Mucosa of rectum (tissue), 2 donors: Measurements from ENCODE around the gene BRD2.

Experiments used
- H3K27ac ChIP-seq, 2 donors: one replicate each; pipeline ENCODE4 v1.7.0; 2013; ENCODE audit warnings: inconsistent platforms in 2 of 2, low read depth in 2 of 2, low read length in 2 of 2
- H3K27me3 ChIP-seq, 2 donors: one replicate each; pipeline ENCODE4 v1.7.0; 2013; ENCODE audit warnings: low read length in 2 of 2; ENCODE audit not compliant: control insufficient read depth in 2 of 2, insufficient read depth in 2 of 2
- H3K36me3 ChIP-seq, 2 donors: one replicate each; pipeline ENCODE4 v1.7.0; 2013; ENCODE audit warnings: low read length in 2 of 2; ENCODE audit not compliant: control insufficient read depth in 2 of 2, insufficient read depth in 2 of 2
- H3K4me1 ChIP-seq, 2 donors: one replicate each; pipeline ENCODE4 v1.7.0; 2013; ENCODE audit warnings: low read length in 2 of 2, mild to moderate bottlenecking in 1 of 2; ENCODE audit not compliant: control insufficient read depth in 2 of 2, insufficient read depth in 2 of 2
- H3K4me3 ChIP-seq, 2 donors: one replicate each; pipeline ENCODE4 v1.7.0; 2013; ENCODE audit warnings: low read length in 2 of 2
- H3K9ac ChIP-seq, 2 donors: one replicate each; pipeline ENCODE4 v1.7.0; 2013; ENCODE audit warnings: low read length in 2 of 2, low read depth in 1 of 2, mild to moderate bottlenecking in 1 of 2
- H3K9me3 ChIP-seq, 2 donors: one replicate each; pipeline ENCODE4 v1.7.0; 2013; ENCODE audit warnings: low read length in 2 of 2; ENCODE audit not compliant: control insufficient read depth in 2 of 2
- donor health status: healthy.
- donor health status: Normal muscosa, but diverticular disease.

The BRD2 gene

DNA sequence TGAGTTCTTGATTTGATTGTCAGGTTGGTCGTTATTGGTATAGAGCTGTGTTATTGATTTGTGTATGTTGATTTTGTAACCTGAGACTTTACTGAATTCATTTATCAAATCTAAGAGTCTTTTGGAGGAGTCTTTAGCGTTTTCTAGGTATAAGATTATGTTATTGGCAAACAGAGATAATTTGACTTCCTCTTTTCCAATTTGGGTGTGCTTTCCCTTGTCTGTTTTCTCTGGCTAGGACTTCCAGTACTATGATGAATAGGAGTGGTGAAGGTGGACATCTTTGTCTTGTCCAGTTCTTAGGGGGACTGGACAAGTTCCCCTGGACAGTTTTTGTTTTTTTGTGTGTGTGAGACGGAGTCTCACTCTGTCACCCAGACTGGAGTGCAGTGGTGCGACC, 23.6 kb downstream of the BRD2 start:
- Histone ChIP-seq H3K27me3 (no peaks in the 10 kb centered on the region), H3K36me3 (no peaks in the 10 kb centered on the region), H3K4me3 (no peak overlapping the region), H3K9me3 (no peaks in the 10 kb centered on the region), H3K9ac (no peak overlapping the region), H3K27ac (no peak overlapping the region), H3K4me1 (no peaks in the 10 kb centered on the region)

DNA sequence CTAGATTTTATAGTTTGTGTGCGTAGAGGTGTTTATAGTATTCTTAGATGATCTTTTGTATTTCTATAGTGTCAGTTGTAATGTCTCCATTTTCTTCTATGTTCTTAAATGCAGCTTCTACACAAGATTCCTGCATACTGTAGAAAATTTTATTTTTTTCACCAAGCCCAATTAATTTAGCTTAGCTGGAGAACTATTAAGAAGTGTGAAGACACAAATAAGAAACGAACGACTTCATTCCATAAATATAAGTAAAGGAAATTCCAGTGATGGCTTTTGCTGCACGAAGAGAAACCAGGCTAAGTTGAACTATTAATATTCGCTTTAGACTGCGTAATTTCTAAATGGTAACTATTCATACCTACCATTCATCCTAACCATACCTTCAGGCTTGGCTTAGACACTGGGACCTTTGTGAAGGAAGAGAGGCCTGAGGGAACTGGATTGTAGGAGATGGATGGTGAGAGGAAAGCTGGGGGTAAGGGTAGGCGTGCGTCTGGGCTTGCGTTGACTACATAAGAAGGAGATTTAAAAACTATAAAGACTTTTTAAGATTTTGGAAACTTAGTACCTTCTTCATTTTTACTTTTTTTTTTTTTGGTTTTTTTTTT, 25.1 kb downstream of the BRD2 start:
- H3K4me3 ChIP-seq, result no peak overlapping the region
- H3K9ac ChIP-seq, result no peak overlapping the region
- H3K36me3 ChIP-seq, result no peaks in the 10 kb centered on the region
- no peaks in the 10 kb centered on the region for H3K9me3 ChIP-seq
- no peak overlapping the region for H3K27ac ChIP-seq
- H3K27me3 ChIP-seq, result peaks cover 0 to 1% of the 10 kb centered on the region in 2 donors
- no peaks in the 10 kb centered on the region for H3K4me1 ChIP-seq

DNA sequence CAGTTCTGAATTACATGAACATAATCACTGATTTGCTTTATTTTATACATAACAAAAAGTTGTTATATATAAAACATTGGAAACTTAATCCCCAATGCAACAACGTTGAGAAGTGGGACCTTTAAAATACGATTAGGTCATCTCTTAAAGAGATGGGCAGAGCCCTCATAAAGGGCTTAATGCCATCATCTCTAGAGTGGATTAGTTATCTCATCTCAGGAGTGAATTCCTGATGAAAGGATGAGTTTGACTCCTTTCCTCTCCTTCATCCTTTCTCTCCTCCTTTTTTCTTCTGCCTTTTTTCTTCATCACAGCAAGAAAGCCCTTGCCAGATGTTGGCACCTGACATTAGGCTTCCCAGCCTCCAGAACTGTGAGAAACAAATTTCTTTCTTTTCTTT, 27.1 kb downstream of the BRD2 start:
- Histone ChIP-seq H3K9ac (no peak overlapping the region), H3K4me1 (no peaks in the 10 kb centered on the region), H3K27ac (no peak overlapping the region), H3K4me3 (no peak overlapping the region), H3K27me3 (peaks cover 0 to 8% of the 10 kb centered on the region in 2 donors), H3K9me3 (no peaks in the 10 kb centered on the region), H3K36me3 (no peaks in the 10 kb centered on the region)

DNA sequence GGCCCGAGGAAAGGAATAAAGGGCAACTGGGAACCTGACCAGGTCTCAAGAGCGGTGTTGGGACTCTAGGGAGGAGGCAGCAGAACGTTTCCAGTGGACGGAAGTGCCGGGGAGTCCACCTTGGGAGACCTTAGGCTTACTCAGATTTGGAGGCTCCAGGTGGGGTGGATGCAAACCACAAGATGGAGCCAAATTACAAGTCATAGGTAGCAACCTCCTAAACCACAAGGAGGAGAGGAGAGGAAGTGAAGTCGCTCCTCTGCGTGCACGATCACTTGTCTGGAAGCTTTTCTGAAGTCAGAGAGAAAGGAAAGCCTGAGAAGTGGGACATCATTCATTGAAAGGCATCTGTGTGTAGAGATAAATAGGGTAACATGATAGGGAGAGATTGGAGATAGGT, 31.7 kb downstream of the BRD2 start:
- Histone ChIP-seq H3K4me3 (no peak overlapping the region), H3K9me3 (no peaks in the 10 kb centered on the region), H3K9ac (no peak overlapping the region), H3K27me3 (peaks cover 0 to 17% of the 10 kb centered on the region in 2 donors), H3K36me3 (no peaks in the 10 kb centered on the region), H3K27ac (no peak overlapping the region), H3K4me1 (no peaks in the 10 kb centered on the region)

DNA sequence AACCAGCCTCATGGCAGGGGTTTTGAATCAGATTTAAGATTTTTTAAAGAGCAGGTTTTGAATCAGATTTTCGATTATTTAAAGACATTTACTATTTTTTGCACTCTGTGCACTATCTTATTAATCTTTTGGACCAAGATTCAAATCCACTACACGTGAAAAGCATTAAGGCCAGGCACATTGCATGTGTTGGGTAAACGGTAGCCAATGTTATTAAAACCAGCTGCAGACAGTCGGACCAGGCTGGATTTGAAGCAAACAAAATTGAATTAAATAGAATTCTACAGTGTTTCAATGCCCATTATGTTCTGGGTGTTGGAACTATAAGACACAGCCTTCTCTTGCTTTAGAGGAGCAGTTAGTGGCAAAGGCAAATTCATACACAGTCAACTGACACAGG, 33.3 kb downstream of the BRD2 start:
- Histone ChIP-seq H3K4me1 (no peaks in the 10 kb centered on the region), H3K4me3 (no peak overlapping the region), H3K9ac (no peak overlapping the region), H3K36me3 (no peaks in the 10 kb centered on the region), H3K9me3 (no peaks in the 10 kb centered on the region), H3K27me3 (peaks cover 0 to 17% of the 10 kb centered on the region in 2 donors), H3K27ac (no peak overlapping the region)

DNA sequence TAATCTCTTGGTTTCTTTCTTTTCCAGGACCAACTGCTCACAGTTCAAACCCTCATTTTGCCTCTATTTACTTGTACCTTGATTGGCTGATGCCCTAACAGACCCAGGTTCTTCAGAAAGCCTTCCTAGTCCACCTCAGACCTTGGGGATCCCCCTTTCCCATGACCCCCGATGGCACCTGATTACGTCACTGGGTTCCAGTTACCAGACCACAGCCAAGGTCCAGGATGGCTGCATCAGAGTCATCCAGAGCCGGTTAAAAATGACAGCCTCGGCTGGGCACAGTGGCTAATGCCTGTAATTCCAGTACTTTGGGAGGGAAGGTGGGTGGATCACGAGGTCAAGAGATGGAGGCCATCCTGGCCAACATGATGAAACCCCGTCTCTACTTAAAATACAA, 36.5 kb downstream of the BRD2 start:
- no peaks in the 10 kb centered on the region for H3K36me3 ChIP-seq
- H3K27me3 ChIP-seq, result peaks cover 3 to 25% of the 10 kb centered on the region in 2 donors
- H3K9me3 ChIP-seq, result no peaks in the 10 kb centered on the region
- no peak overlapping the region for H3K27ac ChIP-seq
- H3K4me1 ChIP-seq, result no peaks in the 10 kb centered on the region
- H3K9ac ChIP-seq, result no peak overlapping the region
- H3K4me3 ChIP-seq, result no peak overlapping the region

DNA sequence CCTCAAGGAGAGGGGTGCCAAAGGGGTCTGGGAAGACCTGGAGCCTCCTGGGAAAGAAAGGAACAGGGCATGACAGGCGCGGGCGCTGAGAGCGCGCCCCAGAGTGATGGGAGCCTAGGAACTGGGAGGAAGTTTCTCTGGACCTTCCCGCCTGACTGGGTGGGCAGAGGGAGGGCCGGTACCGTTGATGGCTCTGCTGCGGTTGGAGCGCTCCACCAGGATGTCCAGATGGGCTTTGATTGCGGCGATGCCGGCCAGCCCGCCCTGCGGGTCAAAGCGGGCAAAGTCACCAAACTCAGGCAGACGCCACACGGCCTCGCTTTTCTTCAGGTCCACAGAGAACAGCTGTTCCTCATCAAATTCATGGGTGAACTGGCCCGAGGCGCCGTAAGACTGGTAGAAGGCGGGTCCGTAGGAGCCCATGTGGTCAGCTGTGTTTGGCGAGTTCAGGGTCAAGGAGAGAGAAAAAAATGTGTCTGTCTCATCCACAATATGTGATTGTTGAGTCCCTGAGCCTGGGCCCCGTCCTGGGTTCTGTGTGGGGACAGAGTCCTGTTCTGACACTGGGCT, 39.5 kb downstream of the BRD2 start:
- H3K4me1 ChIP-seq, result no peaks in the 10 kb centered on the region
- no peak overlapping the region for H3K9ac ChIP-seq
- peaks cover 6 to 13% of the 10 kb centered on the region in 2 donors for H3K27me3 ChIP-seq
- no peak overlapping the region for H3K27ac ChIP-seq
- H3K36me3 ChIP-seq, result no peaks in the 10 kb centered on the region
- no peaks in the 10 kb centered on the region for H3K9me3 ChIP-seq
- H3K4me3 ChIP-seq, result no peak overlapping the region

DNA sequence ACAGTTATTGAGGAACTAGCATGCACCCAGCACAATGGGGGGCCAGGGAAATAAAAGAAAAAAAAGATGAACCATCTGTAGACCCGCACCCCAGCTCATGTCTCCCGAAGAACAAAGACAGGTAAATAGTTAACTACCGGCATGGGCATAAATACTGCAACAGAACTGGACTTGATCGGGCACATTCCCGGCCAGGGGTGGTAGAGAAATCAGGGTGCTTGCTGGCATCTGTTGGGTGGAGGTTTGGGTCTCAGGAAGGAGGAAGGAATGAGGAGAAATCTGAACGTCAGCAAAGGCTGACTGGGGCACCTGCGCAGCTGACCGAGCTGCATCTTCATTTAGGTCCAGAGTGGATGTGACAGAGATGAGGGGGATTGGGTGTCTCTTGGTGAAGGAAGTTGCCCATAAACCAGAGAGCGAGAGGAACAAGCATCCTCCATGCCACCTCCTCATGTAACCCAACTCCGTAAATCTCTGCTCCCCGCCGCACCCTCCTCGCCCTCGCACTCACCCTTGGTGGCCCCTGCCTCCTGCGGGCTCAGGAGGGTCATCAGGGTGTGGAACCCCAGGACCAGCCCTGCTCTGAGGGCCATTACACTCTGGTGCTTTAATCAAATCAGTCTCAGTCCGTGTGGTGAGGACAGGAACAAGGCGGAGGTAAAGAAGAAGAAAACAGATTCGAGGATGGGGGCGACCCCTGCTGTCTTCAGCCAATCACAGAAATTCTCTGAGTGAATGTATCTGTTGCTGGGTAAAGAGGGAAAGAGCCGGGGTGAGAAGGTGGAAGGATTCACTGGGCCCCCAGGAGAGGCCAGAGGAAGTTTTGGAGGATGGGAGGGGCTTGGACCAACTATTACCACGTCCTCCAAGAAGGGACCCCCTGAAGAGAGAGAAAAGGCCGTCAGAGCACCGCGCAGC, 40.8 kb downstream of the BRD2 start, which contains the start of gene HLA-DOA:
Gene HLA-DOA, minus strand, starts transcription at position 648 of the 918 bp plus-strand sequence.
- H3K4me3 ChIP-seq, result peak within 1 kb of the TSS; percentile 24 to 67
- H3K9ac ChIP-seq, result peak within 1 kb of the TSS in 1 of 2 donors; percentile 24
- no peaks in the 10 kb centered on the region for H3K4me1 ChIP-seq
- no peaks in the 10 kb centered on the region for H3K9me3 ChIP-seq
- peak within 1 kb of the TSS; percentile 13 to 61 for H3K27ac ChIP-seq
- no peaks in the 10 kb centered on the region for H3K36me3 ChIP-seq
- peaks cover 12 to 18% of the 10 kb centered on the region in 2 donors for H3K27me3 ChIP-seq

DNA sequence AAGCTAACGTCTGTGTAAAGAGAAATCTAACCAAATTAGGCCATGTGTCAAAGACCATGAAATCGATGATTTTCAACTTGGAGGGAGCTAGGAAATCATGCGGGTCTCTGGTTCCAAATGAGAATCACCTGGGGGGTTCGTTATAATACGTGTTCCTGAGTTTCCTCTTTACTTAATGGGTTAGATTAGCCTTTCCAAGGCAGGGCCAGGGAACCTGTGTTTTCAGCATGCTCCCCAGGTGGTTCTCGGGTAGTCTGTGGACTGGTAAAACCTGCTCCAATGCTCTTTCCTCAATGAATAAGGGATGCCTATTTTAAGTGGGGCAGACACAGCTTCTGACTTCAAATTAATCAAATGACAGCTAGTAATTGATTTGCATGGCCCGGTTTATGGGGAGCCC, 42.0 kb downstream of the BRD2 start:
- H3K4me1 ChIP-seq, result no peaks in the 10 kb centered on the region
- no peak overlapping the region for H3K4me3 ChIP-seq
- no peak overlapping the region for H3K9ac ChIP-seq
- no peaks in the 10 kb centered on the region for H3K36me3 ChIP-seq
- no peaks in the 10 kb centered on the region for H3K9me3 ChIP-seq
- no peak overlapping the region for H3K27ac ChIP-seq
- H3K27me3 ChIP-seq, result peaks cover 13 to 18% of the 10 kb centered on the region in 2 donors

DNA sequence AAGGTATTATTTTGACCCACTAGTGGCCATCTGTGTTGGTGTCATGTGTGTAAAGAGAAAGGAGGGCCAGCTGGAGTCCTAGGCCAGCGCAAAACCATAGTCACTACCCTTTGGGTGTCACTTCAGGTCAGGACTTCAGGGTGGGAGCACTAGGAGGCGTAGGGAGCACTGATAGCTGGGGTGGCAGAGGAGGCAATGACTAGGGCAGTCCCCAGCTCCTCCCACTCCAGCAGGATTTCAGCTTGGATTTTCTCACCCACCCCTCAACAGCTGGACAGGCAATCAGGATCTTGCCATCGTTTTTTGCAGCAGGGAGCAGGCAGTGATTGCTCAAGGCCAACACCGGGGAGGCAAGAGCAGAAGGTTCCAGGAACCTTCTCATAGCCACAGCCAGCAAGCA, 45.2 kb downstream of the BRD2 start:
- no peaks in the 10 kb centered on the region for H3K9me3 ChIP-seq
- H3K4me1 ChIP-seq, result no peaks in the 10 kb centered on the region
- no peak overlapping the region for H3K27ac ChIP-seq
- H3K9ac ChIP-seq, result no peak overlapping the region
- no peaks in the 10 kb centered on the region for H3K36me3 ChIP-seq
- H3K27me3 ChIP-seq, result peaks cover 12 to 14% of the 10 kb centered on the region in 2 donors
- no peak overlapping the region for H3K4me3 ChIP-seq
